HL-60 (cell line): ENCODE measurements around the gene IRF5.

Experiments
- DNase-seq, 2 experiments: peaks; one replicate each; pipeline ENCODE4 v3.0.0-alpha.2; 2010 to 2020; ENCODE audit warnings: low read depth in 1 of 2, low spot score in 1 of 2
- H3K27ac ChIP-seq: fragments of 250-450 bp; sonication (Bioruptor Pico); replicated peaks from 2 replicates; pipeline ENCODE4 v1.5.1; 2020; ENCODE audit warnings: mild to moderate bottlenecking, moderate library complexity
- H3K27me3 ChIP-seq: fragments of 250-450 bp; sonication (Bioruptor Pico); 2 replicates; pipeline ENCODE4 v1.5.1; 2021; ENCODE audit warnings: mild to moderate bottlenecking, moderate library complexity; ENCODE audit not compliant: insufficient read depth, poor library complexity, severe bottlenecking
- H3K4me3 ChIP-seq: replicated peaks from 2 replicates; pipeline ENCODE4 v1.5.1; 2011; ENCODE audit warnings: mild to moderate bottlenecking, control low read depth, low read length; ENCODE audit not compliant: insufficient read depth
- GABPA ChIP-seq: IDR thresholded peaks from 2 replicates; pipeline ENCODE4 v1.6.1; 2012; ENCODE audit warnings: low read depth
- POLR2AphosphoS5 ChIP-seq: IDR thresholded peaks from 2 replicates; pipeline ENCODE4 v1.6.1; 2012; ENCODE audit warnings: low read depth
- SPI1 ChIP-seq: IDR thresholded peaks from 2 replicates; pipeline ENCODE4 v1.6.1; 2012; ENCODE audit warnings: low read depth, mild to moderate bottlenecking, borderline replicate concordance
- TF ChIP-seq, protein P1 (sequence below): IDR thresholded peaks from one replicate; pipeline ENCODE4 v1.5.1; 2011; ENCODE audit warnings: low read length, control low read depth, inconsistent platforms; ENCODE audit not compliant: insufficient read depth
- TF ChIP-seq, protein P2 (sequence below): IDR thresholded peaks from 2 replicates; pipeline ENCODE4 v1.6.1; 2012; ENCODE audit warnings: low read depth; ENCODE audit not compliant: insufficient replicate concordance

IRF5 gene

DNA sequence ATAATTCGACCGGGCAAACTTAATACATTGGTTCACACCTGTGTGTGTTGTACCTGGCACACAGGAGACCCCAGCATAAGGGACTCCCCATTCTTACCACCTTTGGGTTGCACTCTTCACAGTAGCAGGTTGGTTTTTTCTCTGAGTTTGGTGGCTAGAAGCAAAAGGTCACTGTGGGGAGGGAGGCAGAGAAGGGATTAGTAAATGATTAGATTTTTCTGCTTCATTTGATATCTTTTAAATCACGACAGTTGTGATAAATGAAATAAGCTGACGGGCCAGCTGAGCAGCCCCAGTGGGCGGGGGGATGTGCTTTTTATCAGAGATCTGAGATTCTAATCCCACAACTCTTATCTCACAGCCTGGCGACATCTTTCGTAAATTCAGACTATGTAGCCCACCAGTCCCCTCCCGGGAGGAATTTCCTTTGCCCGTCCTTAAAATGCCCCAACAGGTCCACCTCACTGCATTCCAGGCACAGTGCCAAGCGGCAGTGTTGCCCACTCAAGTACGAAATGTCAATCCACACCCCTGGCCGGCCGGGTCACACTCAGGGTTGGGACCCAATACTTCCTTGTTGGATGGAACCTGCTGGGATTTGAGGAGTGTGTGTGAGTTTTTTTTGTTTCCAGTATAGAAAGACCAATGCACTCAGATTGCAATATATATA, 16.7 kb upstream of the IRF5 start:
- peaks cover 15% of the 10 kb centered on the region for H3K27me3 ChIP-seq
- DNase-seq, result no peak
- no peak overlapping the region for H3K27ac ChIP-seq
- TF ChIP-seq GABPA, result no peak
- TF ChIP-seq, protein P1, sequence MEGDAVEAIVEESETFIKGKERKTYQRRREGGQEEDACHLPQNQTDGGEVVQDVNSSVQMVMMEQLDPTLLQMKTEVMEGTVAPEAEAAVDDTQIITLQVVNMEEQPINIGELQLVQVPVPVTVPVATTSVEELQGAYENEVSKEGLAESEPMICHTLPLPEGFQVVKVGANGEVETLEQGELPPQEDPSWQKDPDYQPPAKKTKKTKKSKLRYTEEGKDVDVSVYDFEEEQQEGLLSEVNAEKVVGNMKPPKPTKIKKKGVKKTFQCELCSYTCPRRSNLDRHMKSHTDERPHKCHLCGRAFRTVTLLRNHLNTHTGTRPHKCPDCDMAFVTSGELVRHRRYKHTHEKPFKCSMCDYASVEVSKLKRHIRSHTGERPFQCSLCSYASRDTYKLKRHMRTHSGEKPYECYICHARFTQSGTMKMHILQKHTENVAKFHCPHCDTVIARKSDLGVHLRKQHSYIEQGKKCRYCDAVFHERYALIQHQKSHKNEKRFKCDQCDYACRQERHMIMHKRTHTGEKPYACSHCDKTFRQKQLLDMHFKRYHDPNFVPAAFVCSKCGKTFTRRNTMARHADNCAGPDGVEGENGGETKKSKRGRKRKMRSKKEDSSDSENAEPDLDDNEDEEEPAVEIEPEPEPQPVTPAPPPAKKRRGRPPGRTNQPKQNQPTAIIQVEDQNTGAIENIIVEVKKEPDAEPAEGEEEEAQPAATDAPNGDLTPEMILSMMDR, result no peak
- TF ChIP-seq SPI1, result no peak
- no peak overlapping the region for H3K4me3 ChIP-seq

DNA sequence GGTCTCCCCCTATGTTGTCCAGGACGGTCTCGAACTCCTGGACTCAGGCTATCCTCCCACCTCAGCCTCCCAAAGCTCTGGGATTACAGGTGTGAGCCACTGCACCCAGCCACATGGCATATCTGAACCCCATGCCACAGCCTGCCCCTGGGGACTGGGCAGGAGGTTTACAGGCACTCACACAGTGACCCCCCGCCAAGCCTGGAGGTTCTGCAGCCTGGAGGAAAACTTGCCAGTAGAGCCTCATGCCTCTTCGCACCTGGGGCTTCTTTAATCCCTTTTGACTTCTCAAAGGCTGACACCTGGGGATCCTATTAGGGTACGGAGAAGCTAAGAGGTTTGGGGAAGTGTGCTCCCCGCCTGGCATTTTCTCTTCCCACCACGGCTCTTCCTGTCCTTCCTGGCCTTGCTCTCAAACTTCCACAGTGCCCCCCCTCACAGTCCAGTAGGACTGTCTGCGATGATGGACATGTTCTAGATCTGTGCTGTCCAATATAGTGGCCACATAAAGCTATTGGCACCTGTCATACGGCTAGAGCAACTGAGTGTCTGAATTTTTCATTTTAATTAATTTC, 15.8 kb upstream of the IRF5 start:
- TF ChIP-seq, protein P1, result no peak
- TF ChIP-seq GABPA, result no peak
- no peak for TF ChIP-seq SPI1
- no peak for TF ChIP-seq POLR2AphosphoS5
- TF ChIP-seq, protein P2, sequence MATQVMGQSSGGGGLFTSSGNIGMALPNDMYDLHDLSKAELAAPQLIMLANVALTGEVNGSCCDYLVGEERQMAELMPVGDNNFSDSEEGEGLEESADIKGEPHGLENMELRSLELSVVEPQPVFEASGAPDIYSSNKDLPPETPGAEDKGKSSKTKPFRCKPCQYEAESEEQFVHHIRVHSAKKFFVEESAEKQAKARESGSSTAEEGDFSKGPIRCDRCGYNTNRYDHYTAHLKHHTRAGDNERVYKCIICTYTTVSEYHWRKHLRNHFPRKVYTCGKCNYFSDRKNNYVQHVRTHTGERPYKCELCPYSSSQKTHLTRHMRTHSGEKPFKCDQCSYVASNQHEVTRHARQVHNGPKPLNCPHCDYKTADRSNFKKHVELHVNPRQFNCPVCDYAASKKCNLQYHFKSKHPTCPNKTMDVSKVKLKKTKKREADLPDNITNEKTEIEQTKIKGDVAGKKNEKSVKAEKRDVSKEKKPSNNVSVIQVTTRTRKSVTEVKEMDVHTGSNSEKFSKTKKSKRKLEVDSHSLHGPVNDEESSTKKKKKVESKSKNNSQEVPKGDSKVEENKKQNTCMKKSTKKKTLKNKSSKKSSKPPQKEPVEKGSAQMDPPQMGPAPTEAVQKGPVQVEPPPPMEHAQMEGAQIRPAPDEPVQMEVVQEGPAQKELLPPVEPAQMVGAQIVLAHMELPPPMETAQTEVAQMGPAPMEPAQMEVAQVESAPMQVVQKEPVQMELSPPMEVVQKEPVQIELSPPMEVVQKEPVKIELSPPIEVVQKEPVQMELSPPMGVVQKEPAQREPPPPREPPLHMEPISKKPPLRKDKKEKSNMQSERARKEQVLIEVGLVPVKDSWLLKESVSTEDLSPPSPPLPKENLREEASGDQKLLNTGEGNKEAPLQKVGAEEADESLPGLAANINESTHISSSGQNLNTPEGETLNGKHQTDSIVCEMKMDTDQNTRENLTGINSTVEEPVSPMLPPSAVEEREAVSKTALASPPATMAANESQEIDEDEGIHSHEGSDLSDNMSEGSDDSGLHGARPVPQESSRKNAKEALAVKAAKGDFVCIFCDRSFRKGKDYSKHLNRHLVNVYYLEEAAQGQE, result no peak
- Histone ChIP-seq H3K27me3 (peaks cover 15% of the 10 kb centered on the region), H3K4me3 (no peak overlapping the region), H3K27ac (no peak overlapping the region)
- DNase-seq, result no peak

DNA sequence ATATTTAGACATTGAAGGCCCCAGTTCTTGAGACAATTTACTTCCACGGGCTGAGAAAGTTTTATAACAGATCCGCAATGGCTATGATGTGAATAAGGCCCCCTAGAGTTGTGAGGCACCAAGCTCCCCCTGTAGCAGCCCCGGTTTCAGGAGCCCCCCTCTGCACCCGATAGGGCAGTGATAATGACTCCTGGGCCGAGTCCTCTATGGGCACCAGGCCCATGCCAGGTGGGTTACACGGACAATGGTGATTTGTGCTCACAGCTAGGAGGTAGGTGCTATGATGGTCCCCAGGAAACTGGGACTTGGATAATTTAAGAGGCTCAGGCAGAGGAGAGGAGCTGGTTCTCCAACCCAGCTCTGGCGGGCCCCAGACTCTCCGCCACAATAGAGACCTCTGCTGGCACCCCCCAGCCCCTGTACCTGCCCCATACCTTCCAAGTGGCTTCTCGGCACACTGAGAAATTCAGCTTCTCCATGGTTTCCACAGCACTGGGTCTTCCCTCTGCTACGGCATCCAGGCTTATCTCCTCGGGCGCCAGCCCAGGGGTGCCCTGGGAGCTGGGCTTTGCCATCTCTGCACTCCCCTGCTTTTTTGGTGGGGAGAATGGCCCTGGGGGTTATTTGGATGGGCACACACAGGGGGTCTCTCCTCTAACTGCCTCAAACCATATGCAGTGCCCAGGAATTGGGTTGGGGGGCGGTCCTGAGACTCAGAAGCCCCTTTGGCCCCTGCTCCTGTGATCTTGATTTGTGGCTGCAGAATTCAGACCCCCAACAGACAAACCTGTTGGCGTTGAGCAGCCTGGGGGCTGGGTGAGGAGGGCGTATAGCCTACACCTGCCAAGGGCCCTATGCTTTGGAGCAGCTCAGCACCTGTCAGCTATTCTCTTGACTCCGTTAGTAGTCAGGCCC, 15.0 kb upstream of the IRF5 start:
- DNase-seq, result no peak
- Histone ChIP-seq H3K4me3 (no peak overlapping the region), H3K27me3 (peaks cover 15% of the 10 kb centered on the region), H3K27ac (no peak overlapping the region)
- TF ChIP-seq, protein P1, result no peak
- TF ChIP-seq SPI1, result no peak
- TF ChIP-seq POLR2AphosphoS5, result no peak
- TF ChIP-seq, protein P2, result no peak
- no peak for TF ChIP-seq GABPA
